Stomach (tissue), 9 donors: ENCODE data around the gene RNH1. TPM values are rescaled to one million over a fixed set of nuclear protein-coding genes. Genes with fewer than 3 reads are reported as not detected.

Source experiments
- DNase-seq, 2 donors: peaks; one replicate each; pipeline versions ENCODE4 v3.0.0 to v3.0.0-alpha.2; 2013 to 2019
- H3K27ac ChIP-seq, 5 donors: fragments of 200-600 bp in 4 of 5; sonication (generic) in 4 of 5; one replicate each; pipeline ENCODE4 v1.5.1; 2013 to 2019; ENCODE audit warnings: mild to moderate bottlenecking in 1 of 5, moderate library complexity in 1 of 5
- H3K27me3 ChIP-seq, 3 donors: fragments of 200-600 bp; sonication (generic); one replicate each; pipeline ENCODE4 v1.5.1; 2017 to 2019; ENCODE audit warnings: mixed run types in 1 of 3
- H3K36me3 ChIP-seq, 4 donors: fragments of 200-600 bp; sonication (generic); 1 replicate in 3 of 4; 2 replicates in 1 of 4; pipeline ENCODE4 v1.5.1; 2016 to 2019
- H3K4me1 ChIP-seq, 4 donors: fragments of 200-600 bp; sonication (generic); one replicate each; pipeline ENCODE4 v1.5.1; 2016 to 2019
- H3K4me3 ChIP-seq, 4 donors: fragments of 200-600 bp; sonication (generic) in 3 of 4; one replicate each; pipeline ENCODE4 v1.5.1; 2016 to 2019; ENCODE audit warnings: mild to moderate bottlenecking in 1 of 4
- H3K9me3 ChIP-seq, 4 donors: fragments of 200-600 bp; sonication (generic); one replicate each; pipeline ENCODE4 v1.5.1; 2016 to 2019
- EP300 ChIP-seq: sonication (generic); formaldehyde crosslinking; IDR thresholded peaks from one replicate; pipeline ENCODE4 v1.6.1; 2017; ENCODE audit warnings: antibody characterized with exemption
- POLR2A ChIP-seq, 4 donors: fragments of 450-650 bp; IDR thresholded peaks; one replicate each; pipeline ENCODE4 v1.6.1; 2016; ENCODE audit warnings: antibody characterized with exemption in 4 of 4, control low read depth in 2 of 4, mild to moderate bottlenecking in 1 of 4, moderate library complexity in 1 of 4
- POLR2AphosphoS5 ChIP-seq, 3 donors: sonication (generic); formaldehyde crosslinking; IDR thresholded peaks; one replicate each; pipeline ENCODE4 v1.6.1; 2016; ENCODE audit warnings: antibody characterized with exemption in 3 of 3
- WGBS, 5 donors: extraction: QIAGEN DNeasy Blood & Tissue Kit in 3 of 5; methylation state at CpG; one replicate each; pipeline versions ENCODE4 v1.1.5 to v1.1.7; 2013 to 2018; 5-methylcytosine and 5-hydroxymethylcytosine counted together
- intact Hi-C: fragments of 100-400 bp; cut with DNase I; formaldehyde crosslinking; loops from one replicate; pipeline ENCODE4 v1.15.1; 2023; ENCODE audit warnings: low total_unique reads
- polyA plus RNA-seq, 3 donors: library from polyadenylated mRNA; stranded (reverse); fragments of 200-250 nt; gene quantifications; one replicate each; pipeline ENCODE4 v1.2.3, GENCODE V29; 2013
- total RNA-seq, 5 donors: library from RNA; depleted of rRNA; stranded (reverse); fragments of >200 nt; gene quantifications; one replicate each; pipeline versions ENCODE4 v1.1.0 to v1.2.3, GENCODE V29; 2014 to 2016
- TF ChIP-seq, protein P1 (sequence below), 7 experiments: fragments of 450-650 bp in 4 of 7; fragments of 200-600 bp in 3 of 7; sonication (generic) in 3 of 7; IDR thresholded peaks; one replicate each; pipeline ENCODE4 v1.5.1; 2016 to 2019; ENCODE audit warnings: antibody characterized with exemption in 7 of 7, control low read depth in 2 of 7, mild to moderate bottlenecking in 1 of 7
- donor health status: healthy with polysubstance abuse.
- donor health status: Bipolar disorder and iron deficiency.
- donor health status: healthy.

Gene RNH1
- total and polyA plus RNA-seq, 8 donors = 61.3 to 260 (median 134) TPM

DNA sequence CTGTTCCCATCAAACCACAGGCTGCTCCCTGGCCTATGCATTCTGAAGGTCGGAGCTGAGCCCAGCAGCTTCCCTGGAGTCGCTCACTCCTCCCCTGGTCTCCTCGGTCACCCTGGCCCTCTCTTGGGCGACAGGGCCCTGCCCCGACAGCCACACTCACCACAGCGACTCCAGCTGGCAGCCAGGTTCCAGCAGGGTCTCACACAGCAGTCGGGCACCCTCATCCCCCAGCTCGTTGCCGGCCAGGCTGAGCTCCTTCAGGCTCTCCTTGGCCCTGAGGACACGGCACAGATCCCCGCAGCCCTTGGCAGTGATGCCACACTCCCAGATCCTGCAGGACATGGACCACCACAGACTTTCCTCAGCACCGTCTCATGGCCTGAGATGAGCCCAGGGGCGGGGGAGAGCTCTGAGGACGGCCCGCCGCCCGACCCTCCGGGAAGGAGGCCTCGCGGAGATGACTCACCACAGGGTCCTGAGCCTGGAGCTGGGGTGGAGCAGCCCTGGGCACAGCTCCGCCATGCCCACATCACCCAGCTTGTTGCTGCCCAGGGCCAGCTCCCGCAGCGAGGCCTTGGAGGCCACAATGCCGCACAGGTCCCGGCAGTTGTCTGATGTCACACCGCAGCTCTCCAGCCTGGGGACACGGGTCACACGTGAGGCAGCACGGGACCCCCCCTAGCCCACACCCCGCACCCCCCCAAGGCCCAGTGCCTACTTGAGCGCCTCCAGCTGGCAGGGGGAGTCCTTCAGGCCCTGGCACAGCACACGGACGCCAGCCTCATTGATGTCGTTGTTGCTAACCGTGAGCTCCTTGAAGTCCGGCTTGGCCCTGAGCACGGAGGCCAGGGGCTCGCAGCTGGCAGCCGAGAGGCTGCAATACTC is 8.5 kb downstream of the RNH1 start:
- Histone ChIP-seq H3K27me3 (no peaks in the 10 kb centered on the region), H3K27ac (no peak overlapping the region), H3K36me3 (peaks cover 81 to 88% (median 86%) of the 10 kb centered on the region in 4 donors), H3K9me3 (no peaks in the 10 kb centered on the region), H3K4me3 (no peak overlapping the region), H3K4me1 (peaks cover 2 to 22% (median 17%) of the 10 kb centered on the region in 4 donors)
- no peak for DNase-seq
- WGBS, 5 donors = 93 to 98% (median 95%) methylated on average over 16 to 39 of the region's 39 CpGs
- intact Hi-C loops = no loop called here
- TF ChIP-seq POLR2AphosphoS5 (IDR thresholded peaks at IDR 0.05) (no peak), EP300 (no peak), POLR2A (IDR thresholded peaks at IDR 0.05) (no peak)

DNA sequence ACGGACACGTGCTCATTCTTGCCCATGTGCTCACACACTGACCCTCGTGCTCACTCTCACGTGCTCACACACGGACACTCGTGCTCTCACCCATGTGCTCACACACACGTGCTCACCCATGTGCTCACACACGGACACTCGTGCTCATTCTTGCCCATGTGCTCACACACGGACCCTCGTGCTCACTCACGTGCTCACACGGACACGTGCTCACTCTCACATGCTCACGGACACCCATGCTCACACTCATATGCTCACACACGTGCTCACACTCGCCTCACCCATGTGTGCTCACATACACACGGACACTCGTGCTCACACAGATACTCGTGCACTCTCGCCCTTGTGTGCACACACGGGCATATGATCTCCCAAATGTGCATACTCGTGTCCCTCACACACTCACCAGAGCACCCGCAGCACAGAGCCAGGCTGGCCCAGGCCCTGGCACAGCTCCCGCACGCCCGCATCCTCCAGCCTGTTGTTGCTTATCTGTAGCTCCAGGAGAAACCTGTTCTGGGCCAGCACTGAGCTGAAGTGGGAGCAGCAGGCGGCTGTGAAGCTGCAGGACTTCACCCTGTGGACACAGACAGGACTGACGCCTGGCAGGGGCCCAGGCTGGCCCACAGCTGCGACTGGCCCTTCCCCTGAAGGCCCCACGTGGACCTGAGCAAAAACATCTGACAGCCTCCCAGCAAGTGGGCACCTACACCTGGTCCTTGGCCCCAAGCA is 9.3 kb downstream of the RNH1 start:
- Histone ChIP-seq H3K27me3 (no peaks in the 10 kb centered on the region), H3K4me3 (no peak overlapping the region), H3K36me3 (peaks cover 82 to 96% (median 94%) of the 10 kb centered on the region in 4 donors), H3K4me1 (peaks cover 0 to 13% (median 9%) of the 10 kb centered on the region in 4 donors), H3K9me3 (no peaks in the 10 kb centered on the region), H3K27ac (no peak overlapping the region)
- TF ChIP-seq POLR2A (IDR thresholded peaks at IDR 0.05) (no peak), EP300 (no peak), POLR2AphosphoS5 (IDR thresholded peaks at IDR 0.05) (no peak)
- TF ChIP-seq, protein P1, sequence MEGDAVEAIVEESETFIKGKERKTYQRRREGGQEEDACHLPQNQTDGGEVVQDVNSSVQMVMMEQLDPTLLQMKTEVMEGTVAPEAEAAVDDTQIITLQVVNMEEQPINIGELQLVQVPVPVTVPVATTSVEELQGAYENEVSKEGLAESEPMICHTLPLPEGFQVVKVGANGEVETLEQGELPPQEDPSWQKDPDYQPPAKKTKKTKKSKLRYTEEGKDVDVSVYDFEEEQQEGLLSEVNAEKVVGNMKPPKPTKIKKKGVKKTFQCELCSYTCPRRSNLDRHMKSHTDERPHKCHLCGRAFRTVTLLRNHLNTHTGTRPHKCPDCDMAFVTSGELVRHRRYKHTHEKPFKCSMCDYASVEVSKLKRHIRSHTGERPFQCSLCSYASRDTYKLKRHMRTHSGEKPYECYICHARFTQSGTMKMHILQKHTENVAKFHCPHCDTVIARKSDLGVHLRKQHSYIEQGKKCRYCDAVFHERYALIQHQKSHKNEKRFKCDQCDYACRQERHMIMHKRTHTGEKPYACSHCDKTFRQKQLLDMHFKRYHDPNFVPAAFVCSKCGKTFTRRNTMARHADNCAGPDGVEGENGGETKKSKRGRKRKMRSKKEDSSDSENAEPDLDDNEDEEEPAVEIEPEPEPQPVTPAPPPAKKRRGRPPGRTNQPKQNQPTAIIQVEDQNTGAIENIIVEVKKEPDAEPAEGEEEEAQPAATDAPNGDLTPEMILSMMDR (IDR thresholded peaks at IDR 0.05) = no peak
- WGBS, 5 donors = 92 to 96% (median 94%) methylated on average over 31 of the region's 31 CpGs
- no peak for DNase-seq
- intact Hi-C loops = no loop called here

DNA sequence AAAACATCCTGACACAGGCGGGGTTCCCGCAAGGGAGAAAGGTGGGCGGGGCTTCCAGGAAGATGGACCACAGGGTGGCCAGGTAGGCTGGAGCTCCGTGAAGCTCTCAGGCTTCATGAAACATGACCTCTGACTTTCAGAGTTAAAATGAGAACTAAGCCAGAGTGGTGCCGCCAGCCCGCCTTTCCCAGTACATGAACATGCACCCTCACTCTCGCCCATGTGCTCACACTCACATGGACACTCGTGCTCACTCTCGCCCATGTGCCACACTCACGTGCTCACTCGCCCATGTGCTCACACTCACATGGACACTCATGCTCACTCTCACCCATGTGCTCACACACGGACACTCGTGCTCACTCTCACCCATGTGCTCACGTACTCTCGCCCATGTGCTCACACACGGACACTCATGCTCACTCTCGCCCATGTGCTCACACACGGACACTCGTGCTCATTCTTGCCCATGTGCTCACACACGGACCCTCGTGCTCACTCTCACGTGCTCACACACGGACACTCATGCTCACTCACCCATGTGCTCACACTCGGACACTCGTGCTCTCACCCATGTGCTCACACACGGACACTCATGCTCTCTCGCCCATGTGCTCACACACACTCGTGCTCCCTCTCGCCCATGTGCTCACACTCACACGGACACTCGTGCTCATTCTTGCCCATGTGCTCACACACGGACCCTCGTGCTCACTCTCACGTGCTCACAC is 10.0 kb downstream of the RNH1 start:
- DNase-seq = no peak
- H3K36me3 ChIP-seq = peaks cover 82 to 100% (median 97%) of the 10 kb centered on the region in 4 donors
- WGBS, 5 donors = 93 to 96% (median 94%) methylated on average over 34 of the region's 34 CpGs
- no peak overlapping the region for H3K27ac ChIP-seq
- no peaks in the 10 kb centered on the region for H3K27me3 ChIP-seq
- no peak overlapping the region for H3K4me3 ChIP-seq
- TF ChIP-seq POLR2A (IDR thresholded peaks at IDR 0.05) (no peak), EP300 (no peak), POLR2AphosphoS5 (IDR thresholded peaks at IDR 0.05) (no peak)
- TF ChIP-seq, protein P1 (IDR thresholded peaks at IDR 0.05) = no peak
- intact Hi-C loops = no loop called here
- H3K4me1 ChIP-seq = peaks cover 0 to 6% (median 2%) of the 10 kb centered on the region in 4 donors
- no peaks in the 10 kb centered on the region for H3K9me3 ChIP-seq

DNA sequence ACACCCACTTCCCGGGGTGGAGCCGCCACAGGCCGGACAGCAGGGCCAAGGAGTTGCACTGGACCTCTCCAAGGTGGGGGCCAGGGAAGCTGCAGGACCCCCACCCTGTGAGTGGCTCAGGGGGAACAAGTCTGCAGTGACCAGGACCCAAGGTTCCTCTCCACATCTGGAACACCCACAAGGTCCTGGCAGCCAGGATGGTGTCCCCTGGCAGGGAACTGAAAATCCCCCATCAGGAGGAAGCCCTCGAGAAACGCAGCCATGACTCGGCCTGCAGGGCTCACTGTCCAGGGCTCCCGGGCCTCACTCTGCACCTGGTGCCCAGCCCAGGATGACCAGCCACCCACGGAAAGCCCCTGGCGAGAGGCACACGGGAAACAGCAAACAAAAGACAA is 11.5 kb downstream of the RNH1 start:
- no peaks in the 10 kb centered on the region for H3K9me3 ChIP-seq
- WGBS, 5 donors = 63 to 70% (median 68%) methylated on average over 10 of the region's 10 CpGs
- TF ChIP-seq, protein P1 (IDR thresholded peaks at IDR 0.05) = no peak
- TF ChIP-seq POLR2AphosphoS5 (IDR thresholded peaks at IDR 0.05) (no peak), POLR2A (IDR thresholded peaks at IDR 0.05) (no peak), EP300 (no peak)
- DNase-seq = no peak
- no peaks in the 10 kb centered on the region for H3K27me3 ChIP-seq
- H3K4me3 ChIP-seq = no peak overlapping the region
- H3K36me3 ChIP-seq = peaks cover 69 to 96% (median 92%) of the 10 kb centered on the region in 4 donors
- H3K27ac ChIP-seq = no peak overlapping the region
- intact Hi-C loops = no loop called here
- no peaks in the 10 kb centered on the region for H3K4me1 ChIP-seq
